GM12878 (cell line): ENCODE results near the gene TMEM91. TPM values are rescaled to one million over a fixed set of nuclear protein-coding genes. Genes with fewer than 3 reads are reported as not detected.

Experiments used
- CUX1 ChIP-seq: IDR thresholded peaks from 2 replicates; pipeline ENCODE4 v1.6.1; 2012; ENCODE audit warnings: improper control_type of control experiment, low read depth, low read length; ENCODE audit not compliant: insufficient replicate concordance
- HCFC1 ChIP-seq: fragments of 150-350 bp; IDR thresholded peaks from 2 replicates; pipeline ENCODE4 v1.6.1; 2014; ENCODE audit warnings: low read length
- LARP7 ChIP-seq: fragments of 450-650 bp; IDR thresholded peaks from 2 replicates; pipeline ENCODE4 v1.6.1; 2017; ENCODE audit warnings: mild to moderate bottlenecking
- MEF2B ChIP-seq: fragments of 450-650 bp; IDR thresholded peaks from 2 replicates; pipeline ENCODE4 v1.6.1; 2018; ENCODE audit warnings: mild to moderate bottlenecking, moderate library complexity; ENCODE audit not compliant: partially characterized antibody, poor library complexity, severe bottlenecking
- MTA2 ChIP-seq: fragments of 450-650 bp; IDR thresholded peaks from 2 replicates; pipeline ENCODE4 v1.6.1; 2016; ENCODE audit warnings: low read depth, mild to moderate bottlenecking, moderate library complexity
- POLR2A ChIP-seq: IDR thresholded peaks from 2 replicates; pipeline ENCODE4 v1.6.1; 2011; ENCODE audit warnings: low read depth, mild to moderate bottlenecking, low read length
- RAD21 ChIP-seq: IDR thresholded peaks from 2 replicates; pipeline ENCODE4 v1.6.1; 2011; ENCODE audit warnings: mild to moderate bottlenecking, low read depth, low read length, moderate library complexity; ENCODE audit not compliant: insufficient read depth
- RELA ChIP-seq: fragments of 450-650 bp; IDR thresholded peaks from 2 replicates; pipeline ENCODE4 v1.8.0; 2014; ENCODE audit warnings: borderline replicate concordance; ENCODE audit not compliant: partially characterized antibody
- SREBF1 ChIP-seq: IDR thresholded peaks from 2 replicates; pipeline ENCODE4 v1.6.1; 2012; ENCODE audit warnings: mild to moderate bottlenecking, low read length
- TAF1 ChIP-seq: IDR thresholded peaks from 2 replicates; pipeline ENCODE4 v1.6.1; 2011; ENCODE audit warnings: mild to moderate bottlenecking, low read depth, low read length, borderline replicate concordance
- polyA plus RNA-seq, 11 experiments: library from polyadenylated mRNA; depleted of rRNA in 4 of 11; unstranded in 6 of 11; stranded (reverse) in 5 of 11; fragments of >200 nt; fragmentation: Nextera tagmentation in 4 of 11; fragmentation: Illumina TruSeq in 1 of 11; extraction: Ambion mirVana in 4 of 11; extraction: Trizol in 1 of 11; gene quantifications; 1 replicate in 1 of 11; 2 replicates in 10 of 11; pipeline versions ENCODE4 v1.2.1 to v1.2.3, GENCODE V29; 2011 to 2016; ENCODE audit warnings: inconsistent platforms in 2 of 11, missing spikeins in 2 of 11, low read depth in 1 of 11
- total RNA-seq, 4 experiments: library from RNA; depleted of rRNA in 3 of 4; stranded (reverse); fragments of >200 nt in 3 of 4; fragmentation: Illumina TruSeq in 1 of 4; extraction: Trizol in 1 of 4; gene quantifications; 2 replicates each; pipeline versions ENCODE4 v1.2.1 to v1.2.3, GENCODE V29; 2013 to 2021

TMEM91 gene
- total and polyA plus RNA-seq, 10 of the 15 experiments (the other 5 are each of a cell fraction or from before 2014, with no cell fraction given): 1.5 to 5.5 (median 2.7) TPM

DNA sequence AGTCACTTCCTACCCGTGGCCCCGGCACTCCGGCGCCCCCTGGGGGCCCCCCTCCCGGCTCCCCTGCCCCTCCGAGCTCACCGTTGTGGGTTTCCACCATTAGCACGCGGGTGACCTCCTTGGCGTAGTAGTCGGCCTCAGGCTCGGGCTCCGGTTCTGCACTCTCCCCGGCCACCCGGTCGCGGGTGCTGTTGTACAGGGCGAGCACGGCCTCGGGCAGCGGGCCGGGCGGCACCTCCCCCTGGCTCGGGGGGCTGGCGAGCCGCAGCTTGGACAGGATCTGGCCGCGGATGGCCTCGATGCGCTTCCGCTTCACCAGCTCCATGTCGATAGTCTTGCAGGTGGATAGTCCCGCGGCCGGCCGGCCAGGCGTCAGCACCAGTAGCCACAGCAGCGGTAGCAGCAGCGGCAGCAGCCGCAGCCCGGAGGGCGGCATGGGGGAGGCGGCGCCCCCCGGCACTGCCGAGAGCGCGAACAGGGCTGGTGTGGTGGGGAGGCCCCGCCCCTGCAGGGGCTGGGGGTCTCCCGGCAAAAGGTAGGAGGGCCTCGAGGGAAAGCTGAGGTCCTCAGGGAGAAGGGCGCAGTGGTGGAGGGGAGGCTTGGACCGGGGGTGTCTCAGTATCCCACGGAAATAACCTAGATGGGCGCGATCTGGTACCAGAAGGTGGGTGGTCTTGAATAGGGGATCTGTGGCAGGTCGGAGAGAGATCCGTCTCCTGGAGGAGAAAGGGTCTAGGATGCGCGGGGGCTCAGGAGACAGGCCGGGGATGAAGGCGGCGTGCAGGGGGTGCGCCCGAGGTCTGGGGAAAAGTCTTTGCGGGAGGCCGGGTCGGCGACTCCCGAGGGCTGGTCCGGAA lies 23.5 kb upstream of the TMEM91 start (continued):
- TF ChIP-seq CUX1 (no peak), RELA (peak; percentile 36), HCFC1 (no peak), POLR2A (peak; percentile 69), MTA2 (no peak), LARP7 (peak; percentile 94; the same call in 1 of the 2 replicates), SREBF1 (no peak), RAD21 (peak; percentile 54), TAF1 (0 out of 2 replicates have a peak, but pooled peaks have one; percentile 17), MEF2B (peak; percentile 24)
